IPS-18c (cell line): Measurements from ENCODE around the gene PATE3.

ENCODE experiments used
- H3K4me3 ChIP-seq: 2 replicates; pipeline ENCODE4 v1.7.0; 2013; ENCODE audit warnings: low read depth, mild to moderate bottlenecking, low read length, moderate library complexity; ENCODE audit not compliant: insufficient read depth
- H3K9me3 ChIP-seq: one replicate; pipeline ENCODE4 v1.6.1; 2013; ENCODE audit warnings: mild to moderate bottlenecking, low read length, moderate library complexity; ENCODE audit not compliant: control insufficient read depth, insufficient read depth

PATE3 gene

GRCh38 chr11:125799808-125800207 is 11.9 kb downstream of the PATE3 start:
- Histone ChIP-seq H3K4me3 (no peak overlapping the region), H3K9me3 (no peaks in the 10 kb centered on the region)

- Histone ChIP-seq H3K4me3 (no peak overlapping the region), H3K9me3 (no peaks in the 10 kb centered on the region)
Measured at GRCh38 chr11:125802387-125802786, 14.5 kb downstream of the PATE3 start.

- Histone ChIP-seq H3K9me3 (no peaks in the 10 kb centered on the region), H3K4me3 (no peak overlapping the region)
Measured at GRCh38 chr11:125807909-125808308, 20.0 kb downstream of the PATE3 start.

- Histone ChIP-seq H3K4me3 (no peak within 1 kb of the TSS), H3K9me3 (peaks cover 2% of the 10 kb centered on the region)
Measured at GRCh38 chr11:125833016-125833415, 45.1 kb downstream of the PATE3 start, which contains the start of gene PATE4. PATE4 (plus strand) TSS chr11:125833316; CDS start chr11:125833360, 44 bp downstream.

GRCh38 chr11:125835748-125836147 is 47.8 kb downstream of the PATE3 start:
- Histone ChIP-seq H3K4me3 (no peak overlapping the region), H3K9me3 (peaks cover 2% of the 10 kb centered on the region)
